Umbilical cord (tissue), 2 donors: ENCODE measurements around the gene RHOH. TPM values are rescaled to one million over a fixed set of nuclear protein-coding genes. Genes with fewer than 3 reads are reported as not detected.

Experiments
- DNase-seq: peaks from one replicate; pipeline ENCODE4 v3.0.0-alpha.2; 2015; ENCODE audit warnings: low spot score
- total RNA-seq: library from RNA; depleted of rRNA; stranded (reverse); fragments of >200 nt; gene quantifications from one replicate; pipeline ENCODE4 v1.2.3, GENCODE V29; 2014; ENCODE audit warnings: low replicate concordance; ENCODE audit not compliant: insufficient read depth

The RHOH gene
- total RNA-seq, 1 donor from 2014 or later = 3.4 TPM

- DNase-seq = no peak
These were observed 36.4 kb downstream of the RHOH start for GRCh38 chr4:40233227-40233626.

GRCh38 chr4:40234519-40235039 is 37.7 kb downstream of the RHOH start:
- DNase-seq = no peak

- DNase-seq = no peak
These were observed 41.3 kb downstream of the RHOH start for GRCh38 chr4:40238008-40238699.

GRCh38 chr4:40238700-40239548 is 42.1 kb downstream of the RHOH start:
- no peak for DNase-seq

- DNase-seq = no peak
These were observed 43.3 kb downstream of the RHOH start for GRCh38 chr4:40240040-40240653.

GRCh38 chr4:40241026-40241425 is 44.2 kb downstream of the RHOH start:
- DNase-seq = no peak

GRCh38 chr4:40241941-40242340 is 45.1 kb downstream of the RHOH start:
- no peak for DNase-seq

GRCh38 chr4:40243386-40243948 is 46.6 kb downstream of the RHOH start:
- no peak for DNase-seq

GRCh38 chr4:40244606-40245005 is 47.8 kb downstream of the RHOH start:
- DNase-seq = no peak

GRCh38 chr4:40245550-40245949 is 48.7 kb downstream of the RHOH start:
- DNase-seq = no peak

- DNase-seq = no peak
These were observed 49.4 kb downstream of the RHOH start for GRCh38 chr4:40246011-40246900.

GRCh38 chr4:40246938-40247337 is 50.1 kb downstream of the RHOH start:
- no peak for DNase-seq

- DNase-seq = no peak
These were observed 50.5 kb downstream of the RHOH start for GRCh38 chr4:40247350-40247749.

GRCh38 chr4:40251366-40251765 is 54.5 kb downstream of the RHOH start:
- DNase-seq = no peak

GRCh38 chr4:40253906-40254305 is 57.1 kb downstream of the RHOH start:
- no peak for DNase-seq

GRCh38 chr4:40254608-40255392 is 58.0 kb downstream of the RHOH start:
- DNase-seq = no peak

- peak; percentile 81 for DNase-seq
These were observed 58.8 kb downstream of the RHOH start for GRCh38 chr4:40255393-40256281.

GRCh38 chr4:40256329-40256728 is 59.5 kb downstream of the RHOH start:
- no peak for DNase-seq

- no peak for DNase-seq
These were observed 60.0 kb downstream of the RHOH start for GRCh38 chr4:40256817-40257216.
